ENCODE data around the gene CHRNA4.
"Not testable (repeated sequence)": the region's sequence is repeated elsewhere in the genome, so short reads cannot be mapped to it uniquely, and the experiment has no call there.

CHRNA4 gene

DNA sequence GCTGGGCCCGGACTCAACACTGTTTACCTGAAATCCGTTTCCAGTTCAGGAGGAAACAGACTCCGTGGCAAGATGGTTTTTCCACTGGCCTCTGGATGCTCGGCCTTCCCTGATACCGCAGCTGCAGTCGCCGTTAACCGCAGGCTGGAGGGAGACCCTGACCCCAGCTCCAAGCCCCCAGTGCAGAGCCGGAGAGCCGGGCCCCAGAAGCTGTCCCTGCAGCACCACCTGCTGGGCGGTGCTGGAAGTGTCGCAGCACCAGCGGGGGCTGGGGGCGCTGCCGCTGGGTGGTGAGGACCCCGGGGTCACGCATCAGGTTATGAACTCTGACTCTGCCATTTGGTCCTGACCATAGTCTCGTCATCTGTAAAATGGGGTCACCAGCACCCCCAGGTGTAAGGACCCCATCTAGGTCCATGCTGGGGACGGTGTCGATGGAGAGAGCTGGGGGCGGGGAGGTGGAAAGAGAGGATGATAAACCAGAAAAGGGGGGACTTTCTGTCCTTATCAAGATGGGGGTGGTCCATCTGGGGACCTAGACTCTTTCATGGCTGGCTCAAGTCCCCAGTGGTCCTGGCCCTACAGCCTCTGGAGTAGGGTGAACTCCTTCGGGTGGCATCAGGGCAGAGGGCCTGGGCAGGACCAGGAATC is 20.8 kb upstream of the CHRNA4 start:
- DNase-seq (ENCODE audit: insufficient read length, low spot score) (peak; percentile 92), FAIRE-seq (no peak)
- TF ChIP-seq, protein P1, sequence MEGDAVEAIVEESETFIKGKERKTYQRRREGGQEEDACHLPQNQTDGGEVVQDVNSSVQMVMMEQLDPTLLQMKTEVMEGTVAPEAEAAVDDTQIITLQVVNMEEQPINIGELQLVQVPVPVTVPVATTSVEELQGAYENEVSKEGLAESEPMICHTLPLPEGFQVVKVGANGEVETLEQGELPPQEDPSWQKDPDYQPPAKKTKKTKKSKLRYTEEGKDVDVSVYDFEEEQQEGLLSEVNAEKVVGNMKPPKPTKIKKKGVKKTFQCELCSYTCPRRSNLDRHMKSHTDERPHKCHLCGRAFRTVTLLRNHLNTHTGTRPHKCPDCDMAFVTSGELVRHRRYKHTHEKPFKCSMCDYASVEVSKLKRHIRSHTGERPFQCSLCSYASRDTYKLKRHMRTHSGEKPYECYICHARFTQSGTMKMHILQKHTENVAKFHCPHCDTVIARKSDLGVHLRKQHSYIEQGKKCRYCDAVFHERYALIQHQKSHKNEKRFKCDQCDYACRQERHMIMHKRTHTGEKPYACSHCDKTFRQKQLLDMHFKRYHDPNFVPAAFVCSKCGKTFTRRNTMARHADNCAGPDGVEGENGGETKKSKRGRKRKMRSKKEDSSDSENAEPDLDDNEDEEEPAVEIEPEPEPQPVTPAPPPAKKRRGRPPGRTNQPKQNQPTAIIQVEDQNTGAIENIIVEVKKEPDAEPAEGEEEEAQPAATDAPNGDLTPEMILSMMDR (IDR thresholded peaks at IDR 0.05; ENCODE audit: insufficient read depth, missing control alignments) = peak; percentile 80

DNA sequence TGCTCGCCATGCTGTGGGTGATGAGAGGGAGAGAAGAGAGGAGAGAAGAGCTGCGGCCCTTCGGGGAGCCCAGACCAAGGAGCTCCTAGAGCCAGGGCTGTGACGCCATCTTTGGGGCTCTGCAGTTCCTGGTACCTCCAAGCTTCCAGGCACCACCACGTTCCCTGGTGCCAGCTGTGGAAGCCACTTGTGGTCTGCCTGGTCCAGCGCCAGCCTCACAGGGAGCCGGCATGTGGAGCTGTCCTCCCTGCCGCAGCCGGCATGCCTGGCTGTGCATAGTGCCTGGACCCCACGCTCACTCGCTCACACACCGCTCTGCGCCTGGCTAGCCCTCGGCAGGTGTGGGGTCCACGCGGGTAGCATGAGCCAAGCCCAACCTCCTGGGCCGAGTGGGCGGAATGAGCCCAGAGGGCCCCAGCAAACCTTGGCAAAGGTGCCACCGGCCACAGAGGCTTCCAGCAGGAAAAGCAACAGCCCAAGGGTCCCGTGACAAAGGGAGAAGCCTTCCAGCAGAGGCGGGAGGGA is 19.3 kb upstream of the CHRNA4 start:
- TF ChIP-seq, protein P1 (IDR thresholded peaks at IDR 0.05; ENCODE audit: insufficient read depth, missing control alignments) = no peak
- DNase-seq (ENCODE audit: insufficient read length, low spot score) = no peak

DNA sequence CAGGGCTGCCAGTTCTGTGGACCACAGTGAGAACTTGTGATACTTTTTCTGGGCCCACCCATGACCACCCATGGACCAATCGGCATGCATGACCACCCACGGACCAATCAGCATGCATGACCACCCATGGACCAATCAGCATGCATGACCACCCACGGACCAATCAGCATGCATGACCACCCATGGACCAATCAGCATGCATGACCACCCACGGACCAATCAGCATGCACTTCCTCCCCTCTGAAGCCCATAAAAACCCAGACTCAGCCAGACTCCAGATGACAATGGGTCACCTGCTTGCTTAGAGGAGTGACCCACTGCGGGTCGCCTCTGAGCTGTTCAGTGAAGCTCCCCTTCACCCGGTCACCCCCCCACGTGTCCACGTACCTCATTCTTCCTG is 18.7 kb upstream of the CHRNA4 start:
- not testable (repeated sequence) for DNase-seq (ENCODE audit: insufficient read length, low spot score); FAIRE-seq

More for the DNA sequence above, 19.3 kb upstream of the CHRNA4 start:
- FAIRE-seq = no peak

DNA sequence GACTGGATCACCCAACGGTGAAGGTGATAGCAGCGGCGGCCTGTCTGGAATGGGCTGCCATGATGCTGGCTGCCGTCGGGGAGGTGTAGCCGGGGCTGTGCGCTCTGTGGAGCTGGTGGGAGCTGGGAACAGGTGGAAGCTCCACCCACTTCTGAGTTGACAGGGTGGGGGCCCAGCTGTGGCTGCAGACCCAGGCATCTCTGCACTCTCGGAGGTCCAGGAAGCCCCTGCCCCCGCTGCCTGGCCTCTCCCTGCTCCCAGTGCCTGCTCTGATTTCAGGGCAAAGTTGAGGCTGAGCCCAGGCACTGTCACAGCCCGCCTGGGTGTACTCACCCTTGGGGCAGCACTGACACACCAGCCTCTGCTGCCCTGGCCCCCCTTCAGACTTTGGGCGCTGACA is 18.1 kb upstream of the CHRNA4 start:
- TF ChIP-seq, protein P1 (IDR thresholded peaks at IDR 0.05; ENCODE audit: insufficient read depth, missing control alignments) = no peak
- FAIRE-seq (no peak), DNase-seq (ENCODE audit: insufficient read length, low spot score) (no peak)

DNA sequence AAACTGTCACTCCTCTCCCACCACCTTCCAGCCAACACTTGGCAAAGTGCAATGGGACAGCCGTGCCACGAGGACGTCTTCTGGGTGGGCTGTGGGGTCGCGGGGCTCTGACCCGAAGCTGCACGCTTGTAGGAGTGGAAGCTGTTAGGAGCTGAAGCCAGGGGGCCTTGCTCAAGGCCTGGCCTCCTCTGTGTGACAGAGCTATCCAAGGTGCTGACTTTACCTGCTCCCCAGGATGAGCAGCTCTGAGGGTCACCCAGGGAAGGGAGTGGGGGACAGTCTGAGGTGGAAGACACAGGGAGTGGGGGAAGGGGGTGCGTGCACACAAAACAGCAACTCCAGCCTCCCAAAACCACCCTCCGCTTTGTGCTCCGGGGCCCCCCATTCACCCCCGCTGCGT is 17.5 kb upstream of the CHRNA4 start:
- FAIRE-seq (no peak), DNase-seq (ENCODE audit: insufficient read length, low spot score) (no peak)
- TF ChIP-seq, protein P1 (IDR thresholded peaks at IDR 0.05; ENCODE audit: insufficient read depth, missing control alignments) = no peak

DNA sequence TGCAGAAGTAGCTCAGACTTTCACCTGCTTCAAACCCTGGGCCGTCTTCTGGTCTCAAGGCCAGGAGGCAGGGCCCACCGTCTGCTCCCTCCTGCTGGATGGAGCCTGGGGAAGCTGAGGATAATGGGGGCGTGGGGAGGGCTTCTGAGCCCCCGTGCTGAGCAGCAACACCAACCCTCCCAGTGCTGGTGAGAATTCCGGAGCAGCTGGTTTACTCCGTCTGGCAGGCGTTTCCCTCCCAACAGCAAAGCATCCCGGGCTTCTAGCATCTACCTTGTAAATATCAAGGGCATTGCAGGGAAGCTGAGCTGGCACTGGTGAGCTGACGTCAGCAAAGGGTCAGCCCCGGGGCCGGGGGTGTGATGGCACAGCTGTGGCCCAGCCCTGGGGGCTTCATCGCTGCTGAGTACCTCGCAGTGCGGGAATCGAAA is 16.8 kb upstream of the CHRNA4 start:
- TF ChIP-seq, protein P1 (IDR thresholded peaks at IDR 0.05; ENCODE audit: insufficient read depth, missing control alignments) = no peak
- FAIRE-seq (no peak), DNase-seq (ENCODE audit: insufficient read length, low spot score) (no peak)

DNA sequence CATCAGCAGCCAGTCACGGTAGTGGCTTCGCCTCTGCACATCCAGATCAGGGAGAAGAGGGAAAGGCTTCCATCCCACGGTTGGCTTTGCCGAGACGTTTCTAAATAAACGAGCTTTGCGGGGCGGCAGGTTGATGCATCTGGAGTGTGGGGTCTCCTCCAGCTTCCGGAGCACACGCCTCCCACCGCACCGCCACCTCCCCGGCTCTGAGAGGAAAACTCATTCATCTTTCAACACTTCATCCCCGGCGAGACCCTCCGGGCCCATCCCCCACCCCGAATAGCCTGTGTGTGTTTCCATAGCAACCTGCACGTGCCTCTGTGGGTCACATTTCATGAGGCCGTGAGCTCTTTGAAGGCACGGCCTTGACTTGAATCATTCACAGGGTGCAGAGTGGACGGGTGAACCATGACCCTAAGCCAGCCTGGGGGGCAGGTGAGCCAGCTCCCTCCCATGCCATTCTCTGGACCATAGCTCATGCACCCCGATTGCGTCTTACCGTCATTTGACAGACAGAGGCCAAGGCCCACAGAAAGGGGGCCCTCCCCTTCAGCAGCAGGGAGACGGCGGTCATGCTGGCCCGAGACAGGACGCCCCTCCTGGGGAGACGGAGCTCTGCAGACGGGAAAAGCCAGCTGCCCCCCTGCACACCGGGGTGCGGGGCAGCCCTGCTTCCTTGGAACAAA is 16.2 kb upstream of the CHRNA4 start:
- TF ChIP-seq, protein P1 (IDR thresholded peaks at IDR 0.05; ENCODE audit: insufficient read depth, missing control alignments) = no peak
- DNase-seq (ENCODE audit: insufficient read length, low spot score) (no peak), FAIRE-seq (no peak)
